AG04450 (cell line): Measurements from ENCODE around the gene PCYT2. TPM values are rescaled to one million over a fixed set of nuclear protein-coding genes. Genes with fewer than 3 reads are reported as not detected.

Experiments
- CTCF ChIA-PET: fragments of 300-600, 350-600 bp; formaldehyde crosslinking; extraction: SDS; loops from one replicate; lab custom pipeline; 2022; ENCODE audit warnings: antibody characterized with exemption, inconsistent platforms; lab: Charles Lee
- POLR2A ChIA-PET: fragments of 350-600 bp; formaldehyde crosslinking; extraction: SDS; loops from one replicate; lab custom pipeline; 2021; ENCODE audit warnings: antibody characterized with exemption, inconsistent platforms; lab: Yijun Ruan, JAX
- DNase-seq: peaks from one replicate; pipeline ENCODE4 v3.0.0-alpha.2; 2011; ENCODE audit warnings: low read depth, low spot score
- H3K27ac ChIP-seq: one replicate; pipeline ENCODE4 v1.5.1; 2012; ENCODE audit warnings: low read depth, low read length, control low read depth
- H3K27me3 ChIP-seq: one replicate; pipeline ENCODE4 v1.6.0; 2012; ENCODE audit warnings: low read length; ENCODE audit not compliant: control insufficient read depth, insufficient read depth
- H3K4me3 ChIP-seq: 2 replicates; pipeline ENCODE4 v1.5.1; 2011; ENCODE audit warnings: mild to moderate bottlenecking, low read depth, low read length, control low read depth
- H3K9me3 ChIP-seq: 2 replicates; pipeline ENCODE4 v1.5.1; 2012; ENCODE audit warnings: low read length; ENCODE audit not compliant: control insufficient read depth, insufficient read depth
- polyA plus RNA-seq: library from polyadenylated mRNA; depleted of rRNA; stranded (reverse); fragments of >200 nt; gene quantifications from 2 replicates; pipeline ENCODE4 v1.2.3, GENCODE V29; 2011
- TF ChIP-seq, protein P1 (sequence below): IDR thresholded peaks from 2 replicates; pipeline ENCODE4 v1.5.1; 2011; ENCODE audit warnings: low read depth, low read length, control low read depth, inconsistent platforms

Gene PCYT2
- polyA plus RNA-seq, 1 experiment = 25.2 TPM

DNA sequence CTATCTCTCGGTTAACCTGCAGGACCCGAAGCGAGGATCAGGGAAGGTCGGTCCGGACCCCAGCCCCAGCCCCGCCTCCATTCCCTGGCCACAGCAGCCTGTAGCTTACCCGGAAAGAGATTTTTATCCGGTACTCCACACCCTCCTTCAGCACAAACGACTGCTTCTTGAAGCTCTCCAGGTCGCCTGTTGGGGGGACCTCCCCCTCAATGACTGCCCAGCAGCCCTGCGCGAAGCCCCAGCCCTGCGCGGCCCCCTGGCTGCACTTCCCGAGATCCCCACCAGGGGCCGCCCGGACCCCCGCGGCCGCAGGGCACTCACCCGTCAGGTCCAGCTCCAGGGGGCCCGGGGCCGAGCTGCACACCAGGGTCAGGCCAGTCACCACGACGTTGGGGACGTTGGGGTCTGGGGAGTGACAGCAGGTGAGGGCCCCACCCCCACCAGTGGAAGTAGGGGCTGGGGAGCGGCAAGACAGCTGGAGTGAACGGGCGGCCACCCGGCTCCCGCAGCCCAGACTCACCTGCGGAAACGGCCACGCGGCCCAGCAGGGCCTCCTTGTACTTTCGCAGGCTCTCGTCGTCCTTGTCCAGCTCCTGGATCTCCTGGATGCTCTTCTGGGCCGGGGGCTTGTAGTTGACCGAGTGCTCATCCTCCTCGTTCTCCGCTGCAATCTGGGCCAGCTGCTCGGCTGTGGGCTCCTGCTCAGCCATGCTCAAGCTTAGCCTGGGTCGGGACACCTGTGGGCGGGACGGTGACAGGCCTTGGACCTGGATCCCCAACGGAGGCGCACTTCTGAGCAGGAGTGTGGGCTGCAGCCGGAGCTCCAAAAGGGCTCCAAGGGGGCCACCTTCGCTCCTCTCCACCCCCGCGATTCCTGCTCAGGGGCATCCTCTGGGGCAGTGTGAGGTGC lies 41.7 kb downstream of the PCYT2 start:
- POLR2A ChIA-PET = interaction anchor here (0.5 to 1.9 kb wide), 6 partner anchors 8 to 364 kb away, joined by 3 to 11 read pairs (median 5); partner anchors contain the start of genes ARL16, HGS, MCRIP1 and P4HB
- CTCF ChIA-PET = interaction anchor here (0.6 to 1.2 kb wide), 2 partner anchors 54 to 150 kb away, joined by 3 read pairs; no protein-coding TSS in a partner anchor
- DNase-seq = no peak

DNA sequence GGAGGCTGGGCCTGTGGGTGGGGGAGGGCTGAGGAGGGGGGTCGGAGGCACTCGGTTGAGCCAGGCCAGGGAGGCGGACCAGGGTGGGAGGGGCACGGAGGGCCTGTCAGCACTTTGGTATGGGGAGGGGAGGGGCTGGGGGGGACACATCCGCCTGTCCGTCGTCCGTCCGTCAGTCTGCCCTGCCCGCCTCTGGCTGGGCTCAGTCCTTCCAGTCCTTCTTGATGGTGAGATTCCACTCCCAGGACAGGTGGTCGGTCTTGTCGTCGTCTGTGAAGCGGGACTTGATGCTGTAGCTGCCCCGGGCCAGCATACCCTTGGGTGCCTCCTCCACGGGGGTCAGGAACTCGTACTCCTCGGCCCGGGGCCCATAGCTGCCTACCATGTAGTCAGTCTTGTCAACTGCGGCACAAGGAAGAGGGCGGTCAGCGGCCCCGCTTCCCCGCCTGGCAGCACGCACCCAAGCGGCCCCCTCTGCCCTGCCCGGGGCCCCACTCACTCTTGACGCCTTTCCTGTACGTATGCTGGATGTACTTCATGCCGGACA lies 42.5 kb downstream of the PCYT2 start:
- TF ChIP-seq, protein P1, sequence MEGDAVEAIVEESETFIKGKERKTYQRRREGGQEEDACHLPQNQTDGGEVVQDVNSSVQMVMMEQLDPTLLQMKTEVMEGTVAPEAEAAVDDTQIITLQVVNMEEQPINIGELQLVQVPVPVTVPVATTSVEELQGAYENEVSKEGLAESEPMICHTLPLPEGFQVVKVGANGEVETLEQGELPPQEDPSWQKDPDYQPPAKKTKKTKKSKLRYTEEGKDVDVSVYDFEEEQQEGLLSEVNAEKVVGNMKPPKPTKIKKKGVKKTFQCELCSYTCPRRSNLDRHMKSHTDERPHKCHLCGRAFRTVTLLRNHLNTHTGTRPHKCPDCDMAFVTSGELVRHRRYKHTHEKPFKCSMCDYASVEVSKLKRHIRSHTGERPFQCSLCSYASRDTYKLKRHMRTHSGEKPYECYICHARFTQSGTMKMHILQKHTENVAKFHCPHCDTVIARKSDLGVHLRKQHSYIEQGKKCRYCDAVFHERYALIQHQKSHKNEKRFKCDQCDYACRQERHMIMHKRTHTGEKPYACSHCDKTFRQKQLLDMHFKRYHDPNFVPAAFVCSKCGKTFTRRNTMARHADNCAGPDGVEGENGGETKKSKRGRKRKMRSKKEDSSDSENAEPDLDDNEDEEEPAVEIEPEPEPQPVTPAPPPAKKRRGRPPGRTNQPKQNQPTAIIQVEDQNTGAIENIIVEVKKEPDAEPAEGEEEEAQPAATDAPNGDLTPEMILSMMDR = no peak
- peak; percentile 64 for DNase-seq
- Histone ChIP-seq H3K4me3 (peak overlapping the region; percentile 81), H3K27ac (peak overlapping the region; percentile 88), H3K27me3 (no peaks in the 10 kb centered on the region), H3K9me3 (no peaks in the 10 kb centered on the region; the same call in 1 of the 2 replicates)
- ChIA-PET POLR2A (interaction anchor here (1.4 kb wide), 1 partner anchor 9 kb away, joined by 4 read pairs; no protein-coding TSS in a partner anchor), CTCF (interaction anchor here (1.2 kb wide), 1 partner anchor 151 kb away, joined by 3 read pairs; no protein-coding TSS in a partner anchor)

More for the DNA sequence above, 41.7 kb downstream of the PCYT2 start:
- H3K27me3 ChIP-seq = no peaks in the 10 kb centered on the region
- no peaks in the 10 kb centered on the region; the same call in 1 of the 2 replicates for H3K9me3 ChIP-seq
- peak overlapping the region; percentile 88 for H3K27ac ChIP-seq
- peak overlapping the region; percentile 81 for H3K4me3 ChIP-seq
- TF ChIP-seq, protein P1 = peak; percentile 79

DNA sequence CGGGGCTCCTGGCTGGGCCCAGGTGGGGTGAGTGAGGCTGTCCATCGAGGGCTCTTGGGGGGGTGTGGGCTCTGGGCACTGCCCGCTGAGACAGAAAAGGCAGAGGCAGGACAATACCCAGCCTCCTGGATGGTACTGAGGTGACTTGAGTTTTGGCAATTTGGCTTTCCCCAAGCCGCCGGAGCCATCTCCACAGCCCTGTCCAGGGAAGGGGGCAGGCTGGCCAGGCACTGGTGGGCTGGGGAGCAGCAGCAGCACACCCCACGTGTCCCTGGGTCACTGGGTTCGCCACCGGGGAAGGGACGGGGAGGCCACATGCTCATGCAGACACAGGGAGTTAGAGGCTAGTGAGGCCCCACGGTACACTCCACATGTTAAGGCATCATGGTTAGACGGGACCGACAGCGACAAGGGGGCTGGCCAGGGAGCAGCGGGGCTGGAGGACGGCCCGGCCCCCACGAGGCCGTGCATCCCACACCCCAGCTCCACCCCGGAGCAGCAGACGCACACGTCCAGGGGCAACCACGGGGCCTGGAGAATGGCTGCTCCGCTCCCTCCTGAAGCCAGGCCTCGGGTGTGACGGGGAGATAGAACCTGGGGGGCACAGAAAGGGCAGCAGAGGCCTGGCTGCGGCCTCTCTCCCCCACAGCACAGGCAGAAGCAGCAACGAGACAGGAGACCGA lies 43.1 kb downstream of the PCYT2 start:
- Histone ChIP-seq H3K27me3 (no peaks in the 10 kb centered on the region), H3K9me3 (no peaks in the 10 kb centered on the region; the same call in 1 of the 2 replicates), H3K27ac (peak overlapping the region; percentile 73), H3K4me3 (no peak overlapping the region)
- TF ChIP-seq, protein P1 = no peak
- CTCF ChIA-PET = no interaction called here
- DNase-seq = no peak
- POLR2A ChIA-PET = no interaction called here

DNA sequence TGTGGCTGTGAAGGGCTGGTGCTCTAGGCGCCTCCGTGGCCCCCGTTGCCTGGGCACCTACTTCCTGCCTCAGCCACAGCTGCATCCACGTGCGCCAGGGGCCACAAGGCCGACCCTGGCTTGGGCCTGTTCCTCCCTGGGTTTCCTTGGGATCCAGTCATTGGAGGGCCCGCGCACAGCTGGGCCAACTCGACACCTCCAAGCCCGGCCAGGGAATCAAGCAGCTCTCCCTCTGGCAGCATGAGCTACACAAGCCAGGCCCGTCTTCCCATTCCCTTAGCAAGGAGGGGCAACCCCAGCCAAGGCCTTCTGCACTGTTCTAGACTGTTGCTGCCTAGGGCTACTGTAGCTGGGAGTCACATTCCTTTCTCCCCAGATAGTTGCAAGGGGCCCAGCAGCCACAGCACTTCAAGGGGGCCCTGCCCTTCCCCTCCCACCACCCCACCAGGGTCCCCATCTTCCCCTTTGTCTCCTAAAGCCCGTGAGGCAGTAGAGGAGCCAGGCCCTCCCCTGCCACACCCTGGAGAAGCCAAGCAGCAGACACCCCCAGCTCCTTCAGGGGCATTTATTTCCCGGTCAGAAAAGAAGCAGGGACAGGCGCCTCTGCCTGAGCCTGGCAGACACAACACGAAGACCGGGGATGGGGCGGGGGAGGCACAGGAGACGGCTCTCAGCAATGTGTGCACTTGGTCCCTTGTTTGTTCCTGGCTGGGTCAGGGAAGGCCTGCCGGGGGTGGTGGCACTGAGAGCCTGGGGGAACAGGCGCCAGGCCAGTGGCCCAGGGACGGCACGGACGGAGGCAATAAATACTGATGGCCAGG lies 43.8 kb downstream of the PCYT2 start:
- H3K27me3 ChIP-seq = no peaks in the 10 kb centered on the region
- TF ChIP-seq, protein P1 = no peak
- DNase-seq = no peak
- CTCF ChIA-PET = no interaction called here
- no peak overlapping the region for H3K4me3 ChIP-seq
- H3K27ac ChIP-seq = peak overlapping the region; percentile 73
- POLR2A ChIA-PET = interaction anchor here (0.6 to 1.2 kb wide), 3 partner anchors 11 to 184 kb away, joined by 3 to 6 read pairs (median 3); partner anchors contain the start of genes ARL16, HGS and MCRIP1
- H3K9me3 ChIP-seq = no peaks in the 10 kb centered on the region; the same call in 1 of the 2 replicates
